PC-3 (cell line): ENCODE data around the gene ANKIB1. TPM values are rescaled to one million over a fixed set of nuclear protein-coding genes. Genes with fewer than 3 reads are reported as not detected.

Source experiments
- ATAC-seq: fragments of 200-7000 bp; cut with Tn5 transposase; 2 replicates; pipeline ENCODE4 v1.9.1; 2020; ENCODE audit warnings: mild to moderate bottlenecking, moderate library complexity
- BruUV-seq: library from RNA; stranded (reverse); fragments of 400-500 nt; replicated peaks from 2 replicates; lab custom pipeline; 2021; lab: Mats Ljungman, UMichigan
- CTCF ChIA-PET: fragments of 300-600 bp; sonication (Branson Sonifier 250); formaldehyde crosslinking; loops from one replicate; lab custom pipeline; 2022; ENCODE audit warnings: antibody characterized with exemption; lab: Charles Lee
- POLR2A ChIA-PET: fragments of 300-600 bp; sonication (Branson Sonifier 250); formaldehyde crosslinking; loops from one replicate; lab custom pipeline; 2022; ENCODE audit warnings: antibody characterized with exemption; ENCODE audit not compliant: unreplicated experiment; lab: Charles Lee
- DNase-seq: peaks from one replicate; pipeline ENCODE4 v3.0.0-alpha.2; 2015
- H2AFZ ChIP-seq: fragments of 300-600 bp; sonication (generic); 2 replicates; pipeline ENCODE4 v1.6.0; 2016; ENCODE audit warnings: antibody characterized with exemption, low read length
- H3F3A ChIP-seq: fragments of 300-600 bp; sonication (generic); one replicate; pipeline ENCODE4 v1.6.0; 2017; ENCODE audit warnings: antibody characterized with exemption, low read length, control low read depth, mild to moderate bottlenecking; ENCODE audit not compliant: unreplicated experiment
- H3K27ac ChIP-seq: fragments of 300-600 bp; sonication (generic); 2 replicates; pipeline ENCODE4 v1.5.1; 2016; ENCODE audit warnings: mild to moderate bottlenecking, low read length
- H3K27me3 ChIP-seq: fragments of 300-600 bp; sonication (generic); 2 replicates; pipeline ENCODE4 v1.6.1; 2016; ENCODE audit warnings: low read length, mixed read lengths
- H3K36me3 ChIP-seq: fragments of 300-600 bp; sonication (generic); 2 replicates; pipeline ENCODE4 v1.6.1; 2016; ENCODE audit warnings: low read depth, mixed run types, low read length, mixed read lengths
- H3K4me1 ChIP-seq: fragments of 300-600 bp; sonication (generic); 2 replicates; pipeline ENCODE4 v1.5.1; 2016; ENCODE audit warnings: low read length; ENCODE audit not compliant: insufficient read depth
- H3K4me2 ChIP-seq: fragments of 300-600 bp; sonication (generic); 2 replicates; pipeline ENCODE4 v1.6.0; 2016; ENCODE audit warnings: low read length
- H3K4me3 ChIP-seq: fragments of 300-600 bp; sonication (generic); 2 replicates; pipeline ENCODE4 v1.5.1; 2016; ENCODE audit warnings: mild to moderate bottlenecking, low read length, mixed read lengths
- H3K79me2 ChIP-seq: fragments of 300-600 bp; sonication (generic); 2 replicates; pipeline ENCODE4 v1.6.1; 2017; ENCODE audit warnings: low read length, mixed read lengths
- H3K9ac ChIP-seq: fragments of 300-600 bp; sonication (generic); 2 replicates; pipeline ENCODE4 v1.6.0; 2016; ENCODE audit warnings: mild to moderate bottlenecking, low read length
- H3K9me2 ChIP-seq: fragments of 300-600 bp; sonication (generic); replicated peaks from 2 replicates; pipeline ENCODE4 v1.6.1; 2016; ENCODE audit warnings: mixed run types, low read length, mixed read lengths
- H3K9me3 ChIP-seq: fragments of 300-600 bp; sonication (generic); 2 replicates; pipeline ENCODE4 v1.6.1; 2016; ENCODE audit warnings: low read length, mixed read lengths
- H4K20me1 ChIP-seq: fragments of 300-600 bp; sonication (generic); 2 replicates; pipeline ENCODE4 v1.6.1; 2016; ENCODE audit warnings: low read length, mixed read lengths
- EZH2 ChIP-seq: fragments of 300-600 bp; sonication (generic); IDR thresholded peaks from one replicate; pipeline ENCODE4 v1.6.1; 2017; ENCODE audit warnings: antibody characterized with exemption, mild to moderate bottlenecking, low read length; ENCODE audit not compliant: unreplicated experiment
- EZH2phosphoT487 ChIP-seq: fragments of 300-600 bp; sonication (generic); IDR thresholded peaks from 2 replicates; pipeline ENCODE4 v1.6.1; 2018; ENCODE audit warnings: mild to moderate bottlenecking, antibody characterized with exemption, low read length, borderline replicate concordance
- intact Hi-C: fragments of 100-400 bp; cut with micrococcal nuclease; formaldehyde crosslinking; loops from 2 replicates; pipeline ENCODE4 v1.9.0; 2023
- total RNA-seq: library from RNA; depleted of rRNA; stranded (reverse); fragments of >200 nt; gene quantifications from 2 replicates; pipeline ENCODE4 v1.2.3, GENCODE V29; 2014
- TF ChIP-seq, protein P1 (sequence below): fragments of 300-600 bp; sonication (generic); conservative IDR thresholded peaks from 2 replicates; pipeline ENCODE4 v1.5.1; 2017; ENCODE audit warnings: antibody characterized with exemption, low read depth, mild to moderate bottlenecking, low read length

ANKIB1 gene
- total RNA-seq, 1 experiment from 2014 or later: 32.1 TPM

DNA sequence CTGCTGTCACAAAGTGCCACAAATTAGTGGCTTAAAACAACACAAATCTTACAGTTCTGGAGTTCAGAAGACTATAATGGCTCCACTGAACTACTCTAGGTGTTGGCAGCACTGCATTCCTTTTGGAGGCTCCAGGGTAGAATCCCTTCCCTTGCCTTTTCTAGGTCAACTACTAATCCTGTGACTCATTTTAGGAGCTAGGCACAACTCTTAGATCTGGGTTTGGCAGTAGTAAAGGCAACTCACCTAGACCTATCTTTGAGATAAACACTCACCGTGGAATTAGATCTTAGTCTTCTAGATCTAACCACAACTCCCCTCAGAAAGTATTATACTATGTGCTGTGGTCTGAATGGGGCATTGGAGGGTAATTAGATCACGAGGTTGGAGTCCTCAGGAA, 60.4 kb downstream of the ANKIB1 start:
- ChIA-PET CTCF (no interaction called here), POLR2A (no interaction called here)
- H3K79me2 ChIP-seq: no peaks in the 10 kb centered on the region
- H3K27ac ChIP-seq: no peak overlapping the region
- intact Hi-C loops: no loop called here
- no peaks in the 10 kb centered on the region for H4K20me1 ChIP-seq
- H3K4me3 ChIP-seq: no peak overlapping the region
- H3K27me3 ChIP-seq: no peaks in the 10 kb centered on the region
- peak; percentile 37 for DNase-seq
- no peaks in the 10 kb centered on the region for H3K9me2 ChIP-seq
- H3K4me2 ChIP-seq: no peak overlapping the region
- 0 out of 2 replicates have a peak, but pooled peaks have one; percentile 28 for ATAC-seq
- peaks cover 7% of the 10 kb centered on the region for H3K4me1 ChIP-seq
- no peaks in the 10 kb centered on the region for H3K36me3 ChIP-seq
- H3K9ac ChIP-seq: no peak overlapping the region
- no peaks in the 10 kb centered on the region for H3K9me3 ChIP-seq
- no TSS peak for BruUV-seq
- TF ChIP-seq EZH2phosphoT487 (no peak), EZH2 (no peak)
- TF ChIP-seq, protein P1, sequence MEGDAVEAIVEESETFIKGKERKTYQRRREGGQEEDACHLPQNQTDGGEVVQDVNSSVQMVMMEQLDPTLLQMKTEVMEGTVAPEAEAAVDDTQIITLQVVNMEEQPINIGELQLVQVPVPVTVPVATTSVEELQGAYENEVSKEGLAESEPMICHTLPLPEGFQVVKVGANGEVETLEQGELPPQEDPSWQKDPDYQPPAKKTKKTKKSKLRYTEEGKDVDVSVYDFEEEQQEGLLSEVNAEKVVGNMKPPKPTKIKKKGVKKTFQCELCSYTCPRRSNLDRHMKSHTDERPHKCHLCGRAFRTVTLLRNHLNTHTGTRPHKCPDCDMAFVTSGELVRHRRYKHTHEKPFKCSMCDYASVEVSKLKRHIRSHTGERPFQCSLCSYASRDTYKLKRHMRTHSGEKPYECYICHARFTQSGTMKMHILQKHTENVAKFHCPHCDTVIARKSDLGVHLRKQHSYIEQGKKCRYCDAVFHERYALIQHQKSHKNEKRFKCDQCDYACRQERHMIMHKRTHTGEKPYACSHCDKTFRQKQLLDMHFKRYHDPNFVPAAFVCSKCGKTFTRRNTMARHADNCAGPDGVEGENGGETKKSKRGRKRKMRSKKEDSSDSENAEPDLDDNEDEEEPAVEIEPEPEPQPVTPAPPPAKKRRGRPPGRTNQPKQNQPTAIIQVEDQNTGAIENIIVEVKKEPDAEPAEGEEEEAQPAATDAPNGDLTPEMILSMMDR: no peak
- H2AFZ ChIP-seq: no peak overlapping the region
- H3F3A ChIP-seq: no peaks in the 10 kb centered on the region

DNA sequence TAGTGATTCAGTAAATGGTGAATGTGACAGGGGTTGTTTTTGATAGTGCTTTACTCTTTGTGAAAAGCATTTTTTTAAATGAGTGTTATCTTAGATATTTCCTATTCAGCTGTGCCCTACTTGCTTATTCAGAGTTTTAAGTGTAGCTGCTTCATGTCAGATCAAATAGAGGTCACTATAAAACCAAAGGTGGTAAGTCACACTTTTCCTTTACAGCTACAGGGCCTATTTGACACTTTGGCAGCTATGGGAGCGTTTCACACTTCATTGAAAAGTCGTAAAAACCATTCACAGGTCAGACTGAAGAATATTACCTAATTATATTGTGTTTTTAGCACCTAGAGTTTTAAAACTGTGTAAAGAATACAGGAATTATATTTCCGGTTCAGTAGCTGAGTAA, 67.3 kb downstream of the ANKIB1 start:
- Histone ChIP-seq H3K9me2 (no peaks in the 10 kb centered on the region), H3K4me1 (peaks cover 7% of the 10 kb centered on the region), H3K9me3 (no peaks in the 10 kb centered on the region), H3F3A (no peaks in the 10 kb centered on the region), H3K36me3 (no peaks in the 10 kb centered on the region), H3K27ac (no peak overlapping the region), H3K27me3 (no peaks in the 10 kb centered on the region), H4K20me1 (no peaks in the 10 kb centered on the region), H3K4me2 (no peak overlapping the region), H3K79me2 (no peaks in the 10 kb centered on the region), H2AFZ (no peak overlapping the region), H3K4me3 (no peak overlapping the region), H3K9ac (no peak overlapping the region)
- no TSS peak for BruUV-seq
- intact Hi-C loops: no loop called here
- POLR2A ChIA-PET: no interaction called here
- DNase-seq: no peak
- ATAC-seq: no peak
- CTCF ChIA-PET: no interaction called here
- TF ChIP-seq, protein P1: no peak
- TF ChIP-seq EZH2 (no peak), EZH2phosphoT487 (no peak)

DNA sequence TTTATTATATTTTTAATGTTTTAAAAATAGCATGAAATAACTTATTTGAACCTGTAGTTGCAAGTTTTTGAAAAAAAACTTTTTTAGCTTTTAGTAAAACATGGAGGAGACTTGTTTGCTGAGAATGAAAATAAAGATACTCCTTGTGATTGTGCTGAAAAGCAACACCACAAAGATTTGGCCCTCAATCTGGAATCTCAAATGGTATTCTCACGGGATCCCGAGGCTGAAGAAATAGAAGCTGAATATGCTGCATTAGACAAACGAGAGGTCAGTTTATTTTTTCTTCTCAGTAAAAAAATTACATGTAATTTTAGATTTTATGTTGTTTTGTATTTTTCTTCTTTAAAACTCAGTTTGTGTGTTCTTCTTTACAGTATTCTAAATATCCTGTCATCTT, 73.5 kb downstream of the ANKIB1 start:
- CTCF ChIA-PET: no interaction called here
- Histone ChIP-seq H2AFZ (no peak overlapping the region), H3K4me2 (no peak overlapping the region), H3K9me2 (no peaks in the 10 kb centered on the region), H3F3A (no peaks in the 10 kb centered on the region), H3K79me2 (no peaks in the 10 kb centered on the region), H3K4me3 (no peak overlapping the region), H3K27ac (no peak overlapping the region), H3K36me3 (no peaks in the 10 kb centered on the region), H3K9me3 (no peaks in the 10 kb centered on the region), H3K27me3 (no peaks in the 10 kb centered on the region), H3K9ac (no peak overlapping the region), H3K4me1 (no peaks in the 10 kb centered on the region), H4K20me1 (no peaks in the 10 kb centered on the region)
- no peak for TF ChIP-seq EZH2
- no peak for TF ChIP-seq EZH2phosphoT487
- TF ChIP-seq, protein P1: no peak
- no peak for ATAC-seq
- POLR2A ChIA-PET: no interaction called here
- no peak for DNase-seq
- BruUV-seq: no TSS peak
- intact Hi-C loops: no loop called here
